GM12864 (cell line): ENCODE measurements around the gene COPZ1.
"Not testable (repeated sequence)": the region's sequence is repeated elsewhere in the genome, so short reads cannot be mapped to it uniquely, and the experiment has no call there.

Source experiments
- DNase-seq: peaks from one replicate; pipeline ENCODE4 v3.0.0-alpha.2; 2011; ENCODE audit warnings: low read depth
- H3K4me3 ChIP-seq: 2 replicates; pipeline ENCODE4 v1.5.1; 2011; ENCODE audit warnings: mild to moderate bottlenecking, low read depth, low read length, control low read depth
- CTCF ChIP-seq: IDR thresholded peaks from 2 replicates; pipeline ENCODE4 v1.5.1; 2011; ENCODE audit warnings: low read depth, mild to moderate bottlenecking, moderate library complexity, low read length, control low read depth, inconsistent platforms; ENCODE audit errors: missing control alignments

The COPZ1 gene

DNA sequence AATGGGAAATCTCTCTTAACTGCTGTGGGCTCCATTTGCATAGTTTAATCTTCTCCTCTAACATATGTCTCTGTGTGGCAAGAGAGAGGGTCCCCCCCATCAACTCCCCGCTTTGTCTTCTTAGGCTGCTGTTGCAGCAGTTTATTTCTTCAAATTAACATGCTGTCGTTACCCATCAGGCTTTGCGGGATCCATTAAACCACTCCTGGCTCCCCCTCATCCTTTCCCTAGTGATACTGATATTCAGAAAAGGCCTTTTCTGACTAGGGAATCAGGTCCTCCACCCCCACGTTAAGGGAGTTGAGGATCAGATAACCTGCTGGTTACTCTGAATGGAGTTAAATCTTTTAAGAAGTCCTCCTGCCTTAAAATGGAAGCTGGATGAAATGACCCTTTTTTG lies 24.1 kb downstream of the COPZ1 start:
- no peak overlapping the region for H3K4me3 ChIP-seq
- no peak for DNase-seq
- TF ChIP-seq CTCF = no peak

- DNase-seq = no peak
- no peak overlapping the region for H3K4me3 ChIP-seq
- TF ChIP-seq CTCF = no peak
Measured at GRCh38 chr12:54349679-54350078, 24.7 kb downstream of the COPZ1 start.

GRCh38 chr12:54350743-54351142 lies 25.8 kb downstream of the COPZ1 start:
- no peak overlapping the region for H3K4me3 ChIP-seq
- DNase-seq = no peak
- TF ChIP-seq CTCF = no peak

DNA sequence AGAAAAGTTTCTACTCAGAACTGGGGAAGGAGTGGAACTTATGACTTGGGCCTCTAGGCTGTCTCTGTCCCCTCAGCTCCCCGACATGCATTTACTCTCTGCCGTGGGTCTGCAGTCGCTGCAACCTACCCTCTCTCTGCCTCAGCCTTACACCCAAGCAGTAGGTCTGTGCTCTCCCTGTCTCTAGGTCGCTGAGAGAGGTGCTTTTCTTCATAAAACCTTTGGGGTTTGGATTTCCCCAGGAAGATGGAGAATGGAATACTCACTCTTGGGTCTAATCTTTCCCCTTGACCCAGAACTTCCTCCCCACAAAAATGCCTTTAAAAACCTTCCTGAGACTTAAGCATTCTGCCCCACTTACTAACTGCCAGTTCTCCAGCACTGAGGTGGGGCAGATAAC lies 26.4 kb downstream of the COPZ1 start:
- DNase-seq = no peak
- H3K4me3 ChIP-seq = no peak overlapping the region
- TF ChIP-seq CTCF = no peak

GRCh38 chr12:54352022-54352531 lies 27.1 kb downstream of the COPZ1 start:
- no peak for TF ChIP-seq CTCF
- no peak for DNase-seq
- no peak overlapping the region for H3K4me3 ChIP-seq

DNA sequence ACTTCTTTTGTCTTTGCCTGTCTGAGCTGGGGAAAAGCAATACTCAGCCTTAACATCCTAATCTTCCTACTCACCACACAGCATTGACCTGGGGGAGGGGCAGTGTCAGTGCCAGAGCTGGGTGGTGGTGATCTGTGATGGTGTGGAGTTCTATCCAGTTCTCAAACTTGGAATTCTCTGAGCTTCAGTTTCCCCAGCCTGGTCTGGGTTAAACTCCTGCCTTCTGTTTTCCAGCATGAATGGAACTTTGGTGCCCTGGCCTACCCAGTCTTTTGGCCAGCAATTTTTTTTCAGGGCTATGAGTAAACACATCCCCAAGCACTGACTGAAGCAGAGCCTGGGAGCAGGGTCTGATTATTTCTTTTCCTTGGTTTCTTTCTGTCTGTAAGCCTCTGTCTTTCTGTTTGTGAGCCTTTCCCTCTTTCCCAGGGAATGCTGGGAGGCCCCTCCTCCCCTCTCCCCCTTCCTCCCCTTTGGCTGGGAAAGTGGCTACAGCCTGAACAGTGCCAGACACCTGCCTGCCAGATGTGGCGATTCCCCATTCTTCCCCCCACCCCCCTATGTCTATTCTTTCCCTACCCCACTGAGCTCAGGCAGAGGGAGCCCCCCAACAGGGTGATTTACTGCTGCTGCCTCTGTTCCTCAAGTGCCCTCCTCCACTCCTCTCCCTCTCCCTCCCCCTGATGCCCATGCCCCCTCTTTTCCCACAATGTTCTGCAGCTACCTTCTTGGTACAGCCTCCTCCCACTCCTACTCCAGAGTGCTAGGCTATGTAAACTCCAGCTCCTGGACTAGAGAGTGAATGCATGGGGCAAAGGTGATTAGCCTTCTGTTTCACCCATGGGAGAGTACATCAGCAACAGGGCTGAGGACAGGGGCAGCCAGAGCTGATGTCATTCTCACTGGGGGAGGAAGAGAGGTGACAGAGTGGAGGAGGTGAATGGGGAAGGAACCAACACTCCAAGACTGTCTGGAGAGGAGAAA lies 28.3 kb downstream of the COPZ1 start:
- DNase-seq = no peak
- H3K4me3 ChIP-seq = no peak overlapping the region
- no peak for TF ChIP-seq CTCF

DNA sequence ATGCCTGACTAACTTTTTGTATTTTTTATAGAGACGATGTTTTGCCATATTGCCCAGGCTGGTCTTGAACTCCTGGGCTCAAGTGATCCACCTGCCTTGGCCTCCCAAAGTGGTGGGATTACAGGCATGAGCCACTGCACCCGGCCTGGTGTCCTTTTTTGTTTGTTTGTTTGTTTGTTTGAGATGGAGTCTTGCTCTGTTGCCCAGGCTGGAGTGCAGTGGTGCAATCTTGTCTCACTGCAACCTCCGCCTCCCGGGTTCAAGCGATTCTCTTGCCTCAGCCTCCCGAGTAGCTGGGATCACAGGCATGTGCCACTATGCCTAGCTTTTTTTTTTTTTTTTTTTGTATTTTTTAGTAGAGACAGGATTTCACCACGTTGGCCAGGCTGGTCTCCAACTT lies 29.3 kb downstream of the COPZ1 start:
- not testable (repeated sequence) for DNase-seq, H3K4me3 ChIP-seq
